Neural crest cell (in vitro differentiated cells): ENCODE results near the gene CTDSPL. TPM values are rescaled to one million over a fixed set of nuclear protein-coding genes. Genes with fewer than 3 reads are reported as not detected.

ENCODE experiments used
- DNase-seq: peaks from one replicate; pipeline ENCODE4 v3.0.0; 2021; ENCODE audit warnings: low read depth, mixed read lengths, low spot score
- H3K27ac Mint-ChIP-seq: one replicate; pipeline ENCODE4 v1.8.0; 2021; ENCODE audit warnings: mild to moderate bottlenecking, mixed read lengths; ENCODE audit not compliant: unreplicated experiment
- H3K27me3 Mint-ChIP-seq: 2 replicates; pipeline ENCODE4 v1.8.0; 2021; ENCODE audit warnings: low read depth, mild to moderate bottlenecking, mixed read lengths
- H3K36me3 Mint-ChIP-seq: 2 replicates; pipeline ENCODE4 v1.8.0; 2021; ENCODE audit warnings: low read depth, mild to moderate bottlenecking, mixed read lengths
- H3K4me1 Mint-ChIP-seq: 2 replicates; pipeline ENCODE4 v1.8.0; 2021; ENCODE audit warnings: mixed read lengths
- H3K4me3 Mint-ChIP-seq: one replicate; pipeline ENCODE4 v1.8.0; 2021; ENCODE audit warnings: mild to moderate bottlenecking, mixed read lengths
- H3K9me3 Mint-ChIP-seq: 2 replicates; pipeline ENCODE4 v1.8.0; 2021; ENCODE audit warnings: mixed read lengths
- CTCF ChIP-seq: fragments of 200-600 bp; sonication (generic); conservative IDR thresholded peaks from 2 replicates; pipeline ENCODE4 v1.5.0; 2021; ENCODE audit warnings: antibody characterized with exemption, mild to moderate bottlenecking
- total RNA-seq: library from RNA; stranded (reverse); gene quantifications from 2 replicates; pipeline ENCODE4 v1.2.1, GENCODE V29; 2021

CTDSPL gene
- total RNA-seq, 1 donor from 2014 or later, result 42.2 TPM

- DNase-seq, result no peak
- H3K27me3 Mint-ChIP-seq, result no peaks in the 10 kb centered on the region
- H3K4me1 Mint-ChIP-seq, result no peaks in the 10 kb centered on the region
- H3K4me3 Mint-ChIP-seq, result no peak overlapping the region
- no peak overlapping the region for H3K27ac Mint-ChIP-seq
- no peak for TF ChIP-seq CTCF
- H3K9me3 Mint-ChIP-seq, result no peaks in the 10 kb centered on the region
- H3K36me3 Mint-ChIP-seq, result peaks cover 12% of the 10 kb centered on the region
Observed at GRCh38 chr3:37836589-37836988, 25.1 kb upstream of the CTDSPL start.

- no peaks in the 10 kb centered on the region for H3K27me3 Mint-ChIP-seq
- H3K9me3 Mint-ChIP-seq, result peaks cover 4% of the 10 kb centered on the region
- H3K4me1 Mint-ChIP-seq, result no peaks in the 10 kb centered on the region
- DNase-seq, result no peak
- H3K36me3 Mint-ChIP-seq, result peaks cover 13% of the 10 kb centered on the region
- H3K27ac Mint-ChIP-seq, result peak overlapping the region; percentile 19
- H3K4me3 Mint-ChIP-seq, result no peak overlapping the region
- TF ChIP-seq CTCF, result no peak
Observed at GRCh38 chr3:37847689-37848088, 14.0 kb upstream of the CTDSPL start.

- DNase-seq, result no peak
- Mint-ChIP-seq H3K27me3 (no peaks in the 10 kb centered on the region), H3K27ac (no peak overlapping the region), H3K9me3 (peaks cover 2% of the 10 kb centered on the region), H3K4me1 (no peaks in the 10 kb centered on the region), H3K36me3 (peaks cover 10% of the 10 kb centered on the region), H3K4me3 (no peak overlapping the region)
- no peak for TF ChIP-seq CTCF
Observed at GRCh38 chr3:37849146-37849923, 12.3 kb upstream of the CTDSPL start.

- H3K9me3 Mint-ChIP-seq, result peaks cover 2% of the 10 kb centered on the region
- H3K27ac Mint-ChIP-seq, result no peak overlapping the region
- H3K4me3 Mint-ChIP-seq, result no peak overlapping the region
- H3K36me3 Mint-ChIP-seq, result peaks cover 14% of the 10 kb centered on the region
- no peaks in the 10 kb centered on the region for H3K27me3 Mint-ChIP-seq
- peaks cover 5% of the 10 kb centered on the region for H3K4me1 Mint-ChIP-seq
- no peak for DNase-seq
- TF ChIP-seq CTCF, result no peak
Observed at GRCh38 chr3:37852097-37852496, 9.6 kb upstream of the CTDSPL start.

GRCh38 chr3:37852771-37853170 is 8.9 kb upstream of the CTDSPL start:
- Mint-ChIP-seq H3K4me1 (peaks cover 5% of the 10 kb centered on the region), H3K27ac (no peak overlapping the region), H3K36me3 (peaks cover 11% of the 10 kb centered on the region), H3K9me3 (no peaks in the 10 kb centered on the region), H3K4me3 (no peak overlapping the region), H3K27me3 (no peaks in the 10 kb centered on the region)
- no peak for DNase-seq
- TF ChIP-seq CTCF, result no peak
